PC-3 (cell line): Measurements from ENCODE around the gene PABPN1.

Experiments
- EZH2 ChIP-seq: fragments of 300-600 bp; sonication (generic); IDR thresholded peaks from one replicate; pipeline ENCODE4 v1.6.1; 2017; ENCODE audit warnings: antibody characterized with exemption, mild to moderate bottlenecking, low read length; ENCODE audit not compliant: unreplicated experiment
- EZH2phosphoT487 ChIP-seq: fragments of 300-600 bp; sonication (generic); IDR thresholded peaks from 2 replicates; pipeline ENCODE4 v1.6.1; 2018; ENCODE audit warnings: mild to moderate bottlenecking, antibody characterized with exemption, low read length, borderline replicate concordance
- TF ChIP-seq, protein P1 (sequence below): fragments of 300-600 bp; sonication (generic); conservative IDR thresholded peaks from 2 replicates; pipeline ENCODE4 v1.5.1; 2017; ENCODE audit warnings: antibody characterized with exemption, low read depth, mild to moderate bottlenecking, low read length

DNA sequence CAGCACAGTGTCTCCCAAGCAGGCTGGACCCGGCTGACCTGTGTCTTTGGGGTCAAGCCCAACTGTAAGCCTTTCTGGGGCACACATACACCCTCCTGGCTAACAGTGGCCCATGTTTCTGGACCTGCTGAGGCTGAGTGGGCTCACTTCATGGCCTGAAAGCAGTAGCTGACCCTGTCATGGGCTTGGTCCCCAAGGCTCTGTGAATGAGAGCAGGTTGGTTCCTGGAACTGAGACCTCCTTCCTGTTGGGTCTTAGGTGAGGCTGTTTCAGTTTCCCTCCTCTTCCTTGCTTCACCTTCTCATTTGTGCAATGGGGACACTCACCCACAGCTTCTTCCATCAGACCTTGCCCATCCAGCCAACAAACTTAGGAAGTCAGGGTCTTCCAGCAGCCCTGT lies 50.6 kb downstream of the PABPN1 start:
- TF ChIP-seq, protein P1, sequence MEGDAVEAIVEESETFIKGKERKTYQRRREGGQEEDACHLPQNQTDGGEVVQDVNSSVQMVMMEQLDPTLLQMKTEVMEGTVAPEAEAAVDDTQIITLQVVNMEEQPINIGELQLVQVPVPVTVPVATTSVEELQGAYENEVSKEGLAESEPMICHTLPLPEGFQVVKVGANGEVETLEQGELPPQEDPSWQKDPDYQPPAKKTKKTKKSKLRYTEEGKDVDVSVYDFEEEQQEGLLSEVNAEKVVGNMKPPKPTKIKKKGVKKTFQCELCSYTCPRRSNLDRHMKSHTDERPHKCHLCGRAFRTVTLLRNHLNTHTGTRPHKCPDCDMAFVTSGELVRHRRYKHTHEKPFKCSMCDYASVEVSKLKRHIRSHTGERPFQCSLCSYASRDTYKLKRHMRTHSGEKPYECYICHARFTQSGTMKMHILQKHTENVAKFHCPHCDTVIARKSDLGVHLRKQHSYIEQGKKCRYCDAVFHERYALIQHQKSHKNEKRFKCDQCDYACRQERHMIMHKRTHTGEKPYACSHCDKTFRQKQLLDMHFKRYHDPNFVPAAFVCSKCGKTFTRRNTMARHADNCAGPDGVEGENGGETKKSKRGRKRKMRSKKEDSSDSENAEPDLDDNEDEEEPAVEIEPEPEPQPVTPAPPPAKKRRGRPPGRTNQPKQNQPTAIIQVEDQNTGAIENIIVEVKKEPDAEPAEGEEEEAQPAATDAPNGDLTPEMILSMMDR, result no peak
- TF ChIP-seq EZH2 (no peak), EZH2phosphoT487 (no peak)
